Astrocyte of the cerebellum (primary cell): ENCODE data around the gene CDKAL1.

Experiments used
- DNase-seq: peaks from one replicate; pipeline ENCODE4 v3.0.0-alpha.2; 2011; ENCODE audit warnings: low read depth
- H3K4me3 ChIP-seq: 2 replicates; pipeline ENCODE4 v1.5.1; 2011; ENCODE audit warnings: mild to moderate bottlenecking, low read depth, low read length, moderate library complexity
- CTCF ChIP-seq: IDR thresholded peaks from 2 replicates; pipeline ENCODE4 v1.5.1; 2012; ENCODE audit warnings: low read length, low read depth, moderate library complexity, mild to moderate bottlenecking; ENCODE audit errors: missing control alignments
- in situ Hi-C: cut with HindIII; loops from 2 replicates; pipeline ENCODE4 v1.10.0; 2017; ENCODE audit warnings: low sequenced_read_pairs

CDKAL1 gene

GRCh38 chr6:21123507-21124436 is 589.5 kb downstream of the CDKAL1 start:
- TF ChIP-seq CTCF, result no peak
- in situ Hi-C loops, result no loop called here

GRCh38 chr6:21128601-21129000 is 594.3 kb downstream of the CDKAL1 start:
- no peak for TF ChIP-seq CTCF
- in situ Hi-C loops, result no loop called here
- no peak for DNase-seq

More at GRCh38 chr6:21123507-21124436, 589.5 kb downstream of the CDKAL1 start:
- no peak overlapping the region for H3K4me3 ChIP-seq
- no peak for DNase-seq

GRCh38 chr6:21131406-21131805 is 597.1 kb downstream of the CDKAL1 start:
- in situ Hi-C loops, result no loop called here
- DNase-seq, result no peak
- H3K4me3 ChIP-seq, result no peak overlapping the region
- no peak for TF ChIP-seq CTCF

More at GRCh38 chr6:21128601-21129000, 594.3 kb downstream of the CDKAL1 start:
- H3K4me3 ChIP-seq, result no peak overlapping the region

- H3K4me3 ChIP-seq, result no peak overlapping the region
- in situ Hi-C loops, result no loop called here
- no peak for DNase-seq
- TF ChIP-seq CTCF, result no peak
Observed at GRCh38 chr6:21132446-21132845, 598.2 kb downstream of the CDKAL1 start.

- in situ Hi-C loops, result no loop called here
- no peak overlapping the region for H3K4me3 ChIP-seq
- DNase-seq, result no peak
- TF ChIP-seq CTCF, result no peak
Observed at GRCh38 chr6:21132856-21133838, 598.9 kb downstream of the CDKAL1 start.

GRCh38 chr6:21133901-21134300 is 599.6 kb downstream of the CDKAL1 start:
- DNase-seq, result no peak
- in situ Hi-C loops, result no loop called here
- TF ChIP-seq CTCF, result no peak
- H3K4me3 ChIP-seq, result no peak overlapping the region
